LHCN-M2 (cell line): Measurements from ENCODE around the gene NFATC3. TPM values are rescaled to one million over a fixed set of nuclear protein-coding genes. Genes with fewer than 3 reads are reported as not detected.

Experiments
- DNase-seq: peaks from one replicate; pipeline ENCODE4 v3.0.0-alpha.2; 2012; ENCODE audit warnings: low read depth
- total RNA-seq: library from RNA; depleted of rRNA; stranded (reverse); fragments of >200 nt; gene quantifications from 2 replicates; pipeline ENCODE4 v1.2.3, GENCODE V29; 2014; rRNA removed

The NFATC3 gene
- total RNA-seq, 1 experiment from 2014 or later: 26.5 TPM

DNA sequence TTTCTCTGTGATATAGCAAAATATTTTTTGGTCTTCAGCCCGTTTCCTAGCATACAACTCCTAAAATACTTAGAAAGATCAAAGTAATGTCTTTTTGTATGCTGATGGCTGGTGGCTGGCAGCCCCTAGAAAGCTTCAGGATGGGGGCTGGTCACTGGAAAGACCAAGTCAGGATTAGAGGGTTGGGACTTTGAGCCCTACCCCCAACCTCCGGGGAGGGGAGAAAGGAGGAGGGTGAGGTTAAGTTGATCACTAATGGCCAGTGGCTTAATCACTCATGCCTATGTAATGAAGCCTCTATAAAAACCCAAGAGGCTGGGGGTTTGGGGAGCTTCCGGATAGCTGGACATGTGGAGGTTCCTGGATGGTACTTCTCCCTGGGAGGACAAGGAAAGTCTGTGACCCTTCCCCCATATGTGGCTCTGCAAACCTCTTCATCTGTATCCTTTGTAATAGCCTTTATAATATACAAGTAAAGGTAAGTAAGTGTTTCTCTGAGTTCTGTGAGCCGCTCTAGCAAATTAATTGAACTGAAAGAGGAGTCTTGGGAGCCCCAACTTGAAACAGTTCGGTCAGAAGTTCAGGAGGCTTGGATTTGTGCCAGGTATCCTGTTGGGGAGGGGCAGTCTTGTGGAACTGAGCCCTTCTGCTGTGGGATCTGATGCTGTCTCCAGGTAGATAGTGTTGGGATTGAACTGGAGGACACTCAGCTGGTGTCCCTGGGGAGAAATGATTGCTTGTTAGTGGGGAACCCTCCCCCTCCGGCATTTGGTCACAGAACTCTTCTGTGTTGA, 182.6 kb downstream of the NFATC3 start:
- DNase-seq: no peak

DNA sequence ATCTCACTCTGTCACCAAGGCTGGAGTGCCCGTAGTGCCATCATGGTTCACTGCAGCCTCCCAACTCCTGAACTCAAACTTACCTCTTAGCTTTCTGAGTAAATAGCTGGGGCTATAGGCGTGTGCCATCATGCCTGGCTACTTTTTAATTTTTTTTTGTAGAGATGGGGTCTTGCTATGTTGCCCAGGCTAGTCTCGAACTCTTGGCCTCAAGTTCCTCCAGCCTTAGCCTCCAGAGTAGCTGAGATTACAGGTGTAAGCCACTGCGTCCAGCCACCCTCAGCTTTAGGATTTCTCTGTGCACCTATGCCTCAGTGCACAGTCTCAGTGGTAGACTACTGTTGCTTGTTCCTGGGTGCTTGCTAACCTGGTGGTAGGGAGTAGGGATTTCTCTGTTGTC, 184.6 kb downstream of the NFATC3 start:
- no peak for DNase-seq

DNA sequence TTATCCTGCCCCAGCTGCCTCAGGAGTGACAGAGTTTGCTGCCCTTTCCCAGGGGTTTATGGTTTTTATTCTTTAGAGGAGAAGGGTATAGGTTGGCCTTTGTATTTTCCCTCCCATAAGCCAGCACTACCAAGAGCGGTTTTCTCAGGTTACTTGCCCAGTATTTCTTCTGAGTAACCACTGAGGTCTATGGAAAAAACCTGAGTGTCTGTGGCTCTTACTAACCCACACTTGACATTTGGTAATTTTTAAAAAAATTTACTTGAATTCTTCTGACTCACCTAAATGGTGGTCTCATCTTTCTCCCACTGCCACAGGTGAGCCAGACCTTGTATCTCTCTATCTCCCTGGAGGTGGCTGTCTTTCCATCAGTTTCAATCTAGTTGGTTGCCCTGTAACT, 185.2 kb downstream of the NFATC3 start:
- no peak for DNase-seq

DNA sequence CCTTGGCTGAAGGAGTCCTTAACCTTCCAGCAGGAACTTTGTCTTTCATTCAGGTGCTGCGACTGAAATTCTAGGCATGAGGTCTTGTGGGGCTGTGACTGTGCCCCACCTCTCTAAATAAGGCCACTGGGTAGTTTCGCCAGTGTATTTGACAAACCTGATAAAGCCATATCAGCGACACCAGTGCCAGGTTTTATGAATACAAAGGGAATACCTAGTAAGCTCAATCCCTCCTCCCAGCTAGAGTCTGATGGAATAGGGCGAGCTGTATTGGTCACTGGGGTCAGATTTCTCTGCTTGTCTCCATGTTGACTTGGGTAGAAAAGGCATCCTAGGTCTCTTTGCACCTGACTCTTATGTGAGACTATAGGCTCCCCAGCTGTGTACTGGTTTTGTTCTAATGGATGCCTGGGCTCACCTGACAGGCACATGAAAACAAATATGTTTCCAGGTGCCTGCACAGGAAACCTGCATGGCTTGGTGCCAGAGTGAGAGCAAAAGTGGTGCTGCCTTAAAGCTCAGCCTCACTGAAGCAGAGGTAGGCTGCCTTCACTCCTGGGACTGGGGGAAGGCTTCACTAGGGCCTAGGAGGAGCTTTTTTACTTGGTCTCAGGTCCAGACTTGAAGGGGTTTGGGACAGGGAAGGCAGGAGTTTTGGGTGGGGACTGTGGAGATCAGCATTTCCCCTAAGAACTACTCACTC, 187.5 kb downstream of the NFATC3 start:
- DNase-seq: no peak

DNA sequence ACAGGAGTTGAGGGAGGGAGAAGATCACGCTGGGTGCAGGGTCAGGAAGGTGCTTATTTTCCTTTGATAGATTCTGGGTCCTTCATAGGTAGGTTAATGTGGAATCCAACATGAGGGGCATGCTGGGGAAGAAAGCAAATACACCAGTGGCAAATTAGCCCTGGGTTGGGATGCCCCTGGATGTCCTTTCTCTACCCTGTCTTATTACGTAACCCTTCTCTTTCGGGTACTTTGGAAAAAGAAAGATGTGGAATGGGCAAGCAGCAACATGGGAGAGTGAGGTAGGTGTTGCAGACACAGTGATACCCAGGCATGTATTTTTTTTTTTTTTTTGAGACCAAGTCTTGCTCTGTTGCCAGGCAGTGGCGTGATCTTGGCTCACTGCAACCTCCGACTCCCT, 188.3 kb downstream of the NFATC3 start:
- DNase-seq: no peak

DNA sequence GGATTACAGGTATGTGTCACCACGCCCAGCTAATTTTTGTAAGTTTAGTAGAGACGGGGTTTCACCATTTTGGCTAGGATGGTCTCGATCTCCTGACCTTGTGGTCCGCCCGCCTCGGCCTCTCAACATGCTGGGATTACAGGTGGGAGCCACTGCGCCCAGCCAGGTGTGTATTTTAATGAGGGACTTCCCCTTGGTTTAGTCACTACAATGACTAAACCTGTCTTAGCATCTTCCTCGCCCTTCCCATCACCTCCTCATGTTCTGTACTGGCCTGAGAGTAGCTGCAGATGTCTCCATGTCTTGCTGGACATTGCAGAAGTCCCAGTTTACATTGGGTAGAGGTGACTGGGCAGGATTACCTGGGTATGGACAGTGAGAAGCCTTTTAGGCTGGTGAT, 188.7 kb downstream of the NFATC3 start:
- DNase-seq: no peak

DNA sequence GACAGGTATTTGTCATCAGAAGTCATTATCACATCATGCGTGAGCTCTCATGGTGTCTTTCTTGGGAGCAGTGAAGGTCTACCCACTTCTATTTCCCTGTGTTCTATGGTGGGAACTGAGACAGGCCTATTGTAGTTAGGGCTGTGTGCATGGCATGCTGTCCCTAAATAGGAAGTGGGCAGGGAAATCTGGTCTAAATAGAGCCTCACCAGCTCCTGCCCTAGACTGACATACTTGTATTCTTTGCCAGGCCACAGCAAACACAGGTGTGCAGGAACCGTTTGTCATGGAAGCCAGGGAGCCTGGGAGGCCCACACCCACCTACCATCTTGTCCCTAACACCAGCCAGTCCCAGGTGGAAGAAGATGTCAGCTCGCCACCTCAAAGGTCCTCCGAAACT, 189.3 kb downstream of the NFATC3 start:
- no peak for DNase-seq

DNA sequence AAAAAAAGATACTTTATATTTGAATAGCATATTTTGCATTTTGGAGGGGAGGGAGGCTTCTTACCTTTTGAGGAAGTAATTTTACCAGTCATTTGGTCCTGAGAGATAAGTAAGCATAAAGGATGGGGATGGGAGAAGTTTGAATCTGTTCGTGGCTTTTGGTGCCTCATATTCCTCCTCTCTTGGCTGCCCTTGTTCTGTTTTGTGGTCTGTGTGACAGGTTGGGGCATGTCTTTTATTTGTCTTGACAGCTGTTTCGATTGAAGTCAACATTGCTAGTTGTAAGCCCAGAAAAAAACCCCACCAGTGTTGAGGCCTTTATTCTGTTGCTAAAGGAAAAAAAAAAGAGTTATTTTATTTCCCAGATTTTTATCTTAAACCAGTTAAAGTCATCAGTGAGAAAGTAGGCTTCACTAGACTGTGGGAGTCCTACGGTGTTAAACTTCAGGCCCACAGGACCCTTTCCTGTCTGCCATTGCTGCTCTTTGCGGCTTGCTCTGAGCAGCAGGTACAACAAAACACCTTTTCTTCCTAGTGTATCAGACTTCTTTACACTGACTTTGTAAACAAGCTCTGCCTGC, 190.5 kb downstream of the NFATC3 start:
- DNase-seq: peak; percentile 80

DNA sequence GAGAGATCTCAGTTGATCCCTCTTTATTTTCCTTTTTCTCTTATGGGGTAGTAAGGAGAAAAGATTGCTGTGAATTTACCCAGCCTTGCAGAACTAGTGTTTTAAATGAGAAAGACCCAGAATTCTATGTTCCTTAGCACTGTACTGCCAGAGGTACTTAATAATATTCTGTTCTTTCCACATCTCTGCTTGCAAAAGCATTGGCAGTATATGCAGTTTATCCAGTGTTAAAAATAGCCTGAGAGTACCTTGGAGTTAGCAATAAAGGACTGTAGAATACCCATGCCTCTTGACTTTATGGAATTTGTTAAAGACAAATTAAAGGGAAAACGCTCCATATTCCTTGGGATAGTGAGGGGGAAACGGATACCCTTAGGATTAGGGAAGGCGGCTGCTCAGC, 191.1 kb downstream of the NFATC3 start:
- DNase-seq: no peak

Other genes with a start within 250 kb of the NFATC3 start
- gene THAP11, start 243.1 kb upstream of the NFATC3 start, total RNA-seq: 61.6 and 65.5 TPM in 2 replicates
- 86.3 and 142 TPM in 2 replicates for gene NUTF2, start 238.4 kb upstream of the NFATC3 start, total RNA-seq
- 52.6 and 55.5 TPM in 2 replicates for gene CENPT, start 237.7 kb upstream of the NFATC3 start, total RNA-seq
- gene EDC4, start 212.3 kb upstream of the NFATC3 start, total RNA-seq: 59.2 and 67.7 TPM in 2 replicates
- not detected in 2 replicates for gene NRN1L, start 200.5 kb upstream of the NFATC3 start, total RNA-seq
- 9.0 and 10.3 TPM in 2 replicates for gene PSKH1, start 192.1 kb upstream of the NFATC3 start, total RNA-seq
- 0.71 and 2.6 TPM in 2 replicates for gene CTRL, start 153.5 kb upstream of the NFATC3 start, total RNA-seq
- gene PSMB10, start 148.5 kb upstream of the NFATC3 start, total RNA-seq: 37.6 and 38.1 TPM in 2 replicates
- 11.7 and 13.3 TPM in 2 replicates for gene LCAT, start 141.2 kb upstream of the NFATC3 start, total RNA-seq
- gene SLC12A4, start 116.7 kb upstream of the NFATC3 start, total RNA-seq: 61.7 and 62.6 TPM in 2 replicates
- gene DPEP3, start 104.9 kb upstream of the NFATC3 start, total RNA-seq: not detected in 2 replicates
- not detected in 2 replicates for gene DPEP2, start 85.9 kb upstream of the NFATC3 start, total RNA-seq
- not detected in 2 replicates for gene DPEP2NB, start 69.5 kb upstream of the NFATC3 start, total RNA-seq
- gene DDX28, start 62.1 kb upstream of the NFATC3 start, total RNA-seq: 10.5 and 13.4 TPM in 2 replicates
- gene DUS2, start 62.1 kb upstream of the NFATC3 start, total RNA-seq: 18.3 and 20.1 TPM in 2 replicates
- gene ESRP2, start 150.8 kb downstream of the NFATC3 start, total RNA-seq: 0.13 TPM in 1 of 2 replicates, not detected in the other
- gene PLA2G15, start 160.0 kb downstream of the NFATC3 start, total RNA-seq: 24.0 and 31.1 TPM in 2 replicates
- gene SLC7A6, start 179.2 kb downstream of the NFATC3 start, total RNA-seq: 14.9 and 19.3 TPM in 2 replicates
- gene SLC7A6OS, start 225.6 kb downstream of the NFATC3 start, total RNA-seq: 12.0 and 12.1 TPM in 2 replicates
- 64.6 and 65.0 TPM in 2 replicates for gene PRMT7, start 225.6 kb downstream of the NFATC3 start, total RNA-seq